Upper lobe of left lung (tissue), 4 donors: ENCODE measurements around the gene ZNF609.

ENCODE experiments used
- EP300 ChIP-seq, 4 donors: sonication (generic); formaldehyde crosslinking; IDR thresholded peaks; one replicate each; pipeline ENCODE4 v1.5.1; 2017; ENCODE audit warnings: antibody characterized with exemption in 4 of 4, control low read depth in 2 of 4
- POLR2A ChIP-seq, 4 donors: fragments of 450-650 bp; IDR thresholded peaks; one replicate each; pipeline ENCODE4 v1.5.1; 2016 to 2017; ENCODE audit warnings: antibody characterized with exemption in 4 of 4, mild to moderate bottlenecking in 2 of 4
- TF ChIP-seq, protein P1 (sequence below), 6 experiments: fragments of 450-650 bp in 4 of 6; fragments of 200-600 bp in 2 of 6; sonication (generic) in 2 of 6; IDR thresholded peaks; one replicate each; pipeline ENCODE4 v1.5.1; 2016 to 2019; ENCODE audit warnings: antibody characterized with exemption in 6 of 6

DNA sequence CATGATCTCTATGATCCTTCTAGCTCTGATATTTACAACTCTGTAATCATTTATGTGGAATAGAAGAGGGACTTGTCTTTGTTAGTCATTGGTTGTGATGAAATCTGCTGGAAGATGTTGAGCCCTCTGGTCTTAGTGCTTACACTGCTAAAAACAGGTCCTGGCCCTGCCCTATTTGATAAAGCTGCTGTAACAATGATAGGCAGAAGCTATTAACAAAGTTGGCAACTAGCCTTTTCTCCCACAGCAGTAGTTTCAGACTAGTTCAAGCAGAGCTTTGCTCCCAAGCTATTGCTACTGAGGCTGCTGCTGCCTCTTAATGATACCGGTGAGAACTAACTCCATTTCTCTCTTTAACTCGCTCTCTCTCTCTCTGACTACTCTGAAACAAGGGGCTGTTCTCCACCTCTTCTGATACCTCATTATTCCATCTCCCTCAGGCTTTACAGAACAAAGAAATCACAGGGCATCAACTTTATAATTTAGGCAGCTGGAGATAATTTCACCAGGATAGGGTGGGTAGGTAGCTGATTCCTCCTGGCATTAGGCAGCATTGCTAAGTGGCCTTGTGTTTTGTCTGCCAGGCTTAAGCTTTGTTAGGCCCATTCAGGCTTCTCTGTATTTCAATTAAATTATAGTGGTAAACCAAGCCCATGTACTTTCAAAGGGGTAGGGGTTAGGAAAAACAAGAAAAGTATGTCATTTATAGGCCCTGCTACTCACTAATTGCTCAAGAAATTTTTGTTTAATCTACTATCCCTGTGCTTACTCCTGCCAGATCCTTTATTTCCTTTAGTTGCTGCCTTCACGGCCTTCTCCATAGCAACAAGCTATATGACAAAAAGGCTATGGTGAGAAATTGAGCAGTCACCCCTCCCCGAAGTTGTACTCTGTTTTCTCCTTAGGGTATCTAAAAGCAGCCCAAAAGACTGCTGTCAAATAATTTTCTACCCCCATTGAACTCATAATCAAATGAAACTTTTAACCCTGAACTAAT lies 175.4 kb downstream of the ZNF609 start:
- TF ChIP-seq EP300 (IDR thresholded peaks at IDR 0.05) (no peak), POLR2A (IDR thresholded peaks at IDR 0.05) (no peak)
- TF ChIP-seq, protein P1, sequence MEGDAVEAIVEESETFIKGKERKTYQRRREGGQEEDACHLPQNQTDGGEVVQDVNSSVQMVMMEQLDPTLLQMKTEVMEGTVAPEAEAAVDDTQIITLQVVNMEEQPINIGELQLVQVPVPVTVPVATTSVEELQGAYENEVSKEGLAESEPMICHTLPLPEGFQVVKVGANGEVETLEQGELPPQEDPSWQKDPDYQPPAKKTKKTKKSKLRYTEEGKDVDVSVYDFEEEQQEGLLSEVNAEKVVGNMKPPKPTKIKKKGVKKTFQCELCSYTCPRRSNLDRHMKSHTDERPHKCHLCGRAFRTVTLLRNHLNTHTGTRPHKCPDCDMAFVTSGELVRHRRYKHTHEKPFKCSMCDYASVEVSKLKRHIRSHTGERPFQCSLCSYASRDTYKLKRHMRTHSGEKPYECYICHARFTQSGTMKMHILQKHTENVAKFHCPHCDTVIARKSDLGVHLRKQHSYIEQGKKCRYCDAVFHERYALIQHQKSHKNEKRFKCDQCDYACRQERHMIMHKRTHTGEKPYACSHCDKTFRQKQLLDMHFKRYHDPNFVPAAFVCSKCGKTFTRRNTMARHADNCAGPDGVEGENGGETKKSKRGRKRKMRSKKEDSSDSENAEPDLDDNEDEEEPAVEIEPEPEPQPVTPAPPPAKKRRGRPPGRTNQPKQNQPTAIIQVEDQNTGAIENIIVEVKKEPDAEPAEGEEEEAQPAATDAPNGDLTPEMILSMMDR (IDR thresholded peaks at IDR 0.05), result no peak
